Fibroblast of gingiva (primary cell): ENCODE results near the gene CLEC16A.

ENCODE experiments used
- DNase-seq: peaks from one replicate; pipeline ENCODE4 v3.0.0-alpha.2; 2011; ENCODE audit warnings: low read depth

CLEC16A gene

DNA sequence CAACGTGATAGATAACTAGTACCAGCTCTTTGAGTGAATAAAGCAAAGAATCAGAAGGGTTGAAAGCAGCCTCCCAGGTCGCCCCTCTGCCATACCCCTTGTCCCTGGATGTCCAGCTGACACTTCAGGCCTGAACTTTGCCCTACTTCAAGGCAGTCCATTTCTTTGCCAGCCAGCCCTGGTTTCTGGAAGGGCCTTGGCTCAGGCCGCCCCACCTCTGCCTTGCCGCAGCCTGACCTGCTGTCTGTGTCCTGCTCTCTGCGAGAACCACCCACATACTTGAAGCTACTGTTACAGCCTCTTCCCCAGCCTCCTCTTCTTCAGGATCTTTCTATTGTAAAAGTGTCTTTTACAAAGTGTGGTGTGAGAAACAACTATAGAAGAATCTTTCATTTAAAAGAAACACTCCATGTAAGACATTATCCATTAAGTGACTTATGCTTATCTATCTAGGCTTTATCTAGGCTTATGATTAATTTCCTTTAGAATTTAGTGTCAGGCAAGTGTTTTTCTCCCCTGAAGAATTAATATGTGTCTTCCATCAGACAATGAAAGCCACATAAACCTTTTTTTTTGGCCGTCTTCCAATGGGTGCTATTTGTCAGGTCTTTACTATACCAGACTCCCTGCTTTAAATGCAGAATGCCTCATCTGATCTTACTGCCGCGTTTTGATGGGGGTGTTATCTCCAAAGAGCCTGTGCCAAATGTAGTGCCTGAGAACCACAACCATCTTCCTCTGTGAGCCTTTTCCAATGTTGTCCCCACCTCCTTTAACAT lies 177.7 kb downstream of the CLEC16A start:
- no peak for DNase-seq

DNA sequence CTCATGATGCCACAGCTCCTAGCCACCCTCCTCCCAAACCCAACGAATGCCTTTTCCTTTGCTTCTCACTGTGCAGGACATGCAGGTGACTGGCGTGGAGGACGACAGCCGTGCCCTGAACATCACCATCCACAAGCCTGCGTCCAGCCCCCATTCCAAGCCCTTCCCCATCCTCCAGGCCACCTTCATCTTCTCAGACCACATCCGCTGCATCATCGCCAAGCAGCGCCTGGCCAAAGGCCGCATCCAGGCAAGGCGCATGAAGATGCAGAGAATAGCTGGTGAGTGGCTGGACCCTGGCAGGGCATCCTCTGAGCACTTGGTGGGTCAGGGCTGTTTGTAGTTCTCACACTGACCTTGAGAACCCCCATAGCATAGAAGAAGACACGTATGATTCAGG lies 179.3 kb downstream of the CLEC16A start:
- DNase-seq, result no peak

DNA sequence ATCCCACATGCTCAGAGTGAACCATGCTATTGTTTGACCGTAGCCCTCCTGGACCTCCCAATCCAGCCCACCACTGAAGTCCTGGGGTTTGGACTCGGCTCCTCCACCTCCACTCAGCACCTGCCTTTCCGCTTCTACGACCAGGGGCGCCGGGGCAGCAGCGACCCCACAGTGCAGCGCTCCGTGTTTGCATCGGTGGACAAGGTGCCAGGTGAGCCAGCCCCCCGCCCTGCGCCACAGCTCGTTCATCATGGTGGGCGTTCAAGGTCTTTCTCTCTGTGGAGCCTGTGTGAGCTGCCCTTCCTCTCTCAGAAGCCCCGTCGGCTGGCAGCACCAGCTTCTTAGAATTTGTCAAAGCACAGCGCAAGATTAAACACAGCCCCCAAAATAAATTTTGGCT lies 181.6 kb downstream of the CLEC16A start:
- no peak for DNase-seq

DNA sequence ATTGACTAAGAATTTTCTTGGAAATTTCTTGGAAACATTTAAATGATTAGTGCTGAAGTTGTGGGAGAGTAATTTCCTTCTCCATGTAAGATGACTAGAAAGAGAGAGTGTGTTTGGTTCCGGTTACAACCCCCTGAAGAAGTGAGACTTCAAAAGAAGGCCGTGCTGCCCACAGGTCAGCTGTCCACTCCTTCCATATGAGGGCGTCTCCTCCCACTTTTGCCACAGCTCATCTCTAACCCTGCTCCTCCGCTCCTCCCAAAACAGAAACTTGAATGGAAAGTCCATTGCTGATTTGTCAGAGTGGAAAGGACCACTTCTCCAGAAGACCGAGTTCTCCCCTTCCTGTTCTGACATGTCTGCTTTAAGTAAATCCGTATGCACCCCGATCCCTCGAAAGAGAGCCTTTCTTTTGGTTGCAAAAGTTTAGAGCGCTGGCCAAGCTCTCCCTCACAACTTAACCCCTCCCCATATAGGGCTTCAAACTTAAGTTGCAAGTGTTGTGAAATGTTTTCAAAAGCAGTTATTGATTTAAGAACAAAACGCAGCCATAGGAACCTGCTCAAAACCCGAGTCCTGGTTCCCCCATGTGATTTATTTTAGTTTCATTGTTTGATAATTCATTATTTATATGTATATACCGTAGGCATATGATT lies 182.2 kb downstream of the CLEC16A start:
- peak; percentile 20 for DNase-seq

DNA sequence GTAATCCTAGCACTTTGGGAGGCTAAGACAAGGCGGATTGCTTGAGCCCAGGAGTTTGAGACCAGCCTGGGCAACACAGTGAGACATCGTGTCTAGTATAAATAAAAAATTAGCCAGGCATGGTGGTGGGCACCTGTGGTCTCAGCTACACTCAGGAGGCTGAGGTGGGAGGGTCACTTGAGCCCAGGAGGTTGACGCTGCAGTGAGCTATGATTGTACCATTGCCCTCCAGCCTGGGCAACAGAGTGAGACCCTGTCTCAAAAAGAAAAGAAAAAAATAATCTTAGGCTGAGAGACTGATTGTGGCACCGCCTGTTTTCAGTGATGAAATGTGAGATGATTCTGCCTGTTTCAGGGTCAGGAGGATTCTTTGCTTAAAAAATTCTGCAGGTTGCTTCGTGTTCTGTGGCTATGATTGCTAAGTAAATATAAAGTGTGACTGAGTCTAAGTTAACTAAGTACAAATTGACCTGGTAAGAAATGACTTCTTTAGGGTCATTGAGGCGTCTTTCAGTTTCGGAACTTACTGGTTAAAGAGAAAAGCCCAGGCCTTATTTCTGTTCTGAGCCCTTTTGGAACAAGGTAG lies 183.3 kb downstream of the CLEC16A start:
- no peak for DNase-seq

DNA sequence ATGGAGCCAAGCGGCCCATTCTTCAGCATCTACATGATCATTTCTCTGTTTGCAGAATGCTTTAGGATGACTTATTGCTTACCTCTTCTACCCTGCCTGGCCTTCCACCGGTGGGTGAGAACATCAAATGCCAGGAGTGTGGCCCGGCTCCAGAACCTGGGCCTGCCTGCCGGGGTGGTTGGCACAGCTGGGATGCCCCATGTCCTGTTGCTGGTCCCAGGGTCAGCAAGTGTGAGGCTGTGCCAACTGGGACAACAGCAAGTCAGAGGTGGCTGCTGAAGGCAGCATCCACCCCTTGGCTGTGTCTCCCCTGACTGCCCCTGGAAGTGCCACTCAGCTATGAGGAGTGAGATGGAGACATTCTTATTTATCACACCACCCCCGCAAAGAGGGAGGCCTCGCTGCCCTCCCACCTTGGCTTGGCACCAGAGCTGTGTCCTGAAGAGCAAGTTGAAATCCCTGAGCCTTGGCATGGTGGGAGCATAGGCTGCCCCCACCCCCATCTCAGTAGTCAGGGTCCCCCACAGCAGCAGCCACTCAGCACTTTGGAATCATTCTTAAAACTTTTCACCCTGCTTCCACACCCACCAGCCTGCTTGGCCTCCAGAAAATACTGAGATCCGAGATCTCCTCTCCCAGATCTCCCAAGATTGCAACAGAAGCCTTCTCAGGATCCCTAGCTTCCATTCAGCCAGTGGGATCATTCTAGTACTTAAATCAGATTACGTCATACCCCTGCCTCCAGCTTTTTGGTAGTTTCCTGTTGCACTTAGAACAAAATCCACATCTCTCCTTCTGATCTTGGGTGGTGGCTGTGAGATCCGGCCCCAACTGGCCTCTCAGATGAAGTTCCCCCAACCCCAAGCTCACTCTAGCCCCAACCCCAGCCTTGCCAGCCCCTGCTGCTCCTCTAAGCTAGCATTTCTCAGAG lies 184.1 kb downstream of the CLEC16A start:
- peak; percentile 64 for DNase-seq

DNA sequence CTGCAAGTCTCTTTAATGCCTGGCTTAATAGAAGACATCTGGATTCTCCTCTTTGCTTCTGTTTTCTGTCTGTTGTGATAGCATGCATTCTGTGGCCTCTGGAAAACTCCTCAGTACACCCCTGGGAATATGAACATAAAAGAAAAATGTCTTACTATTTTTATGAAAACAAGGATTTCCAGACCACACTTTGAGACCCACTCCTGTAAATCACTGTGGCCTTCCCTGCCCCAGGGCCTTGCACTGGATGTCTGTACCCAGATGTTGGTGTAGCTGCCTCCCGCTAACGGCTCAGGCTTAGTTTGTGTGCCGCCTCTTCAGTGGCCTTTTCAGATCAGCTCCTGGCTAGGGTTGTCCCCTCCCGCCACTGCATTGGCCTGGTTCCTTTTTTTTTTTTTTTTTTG lies 185.0 kb downstream of the CLEC16A start:
- peak; percentile 85 for DNase-seq

DNA sequence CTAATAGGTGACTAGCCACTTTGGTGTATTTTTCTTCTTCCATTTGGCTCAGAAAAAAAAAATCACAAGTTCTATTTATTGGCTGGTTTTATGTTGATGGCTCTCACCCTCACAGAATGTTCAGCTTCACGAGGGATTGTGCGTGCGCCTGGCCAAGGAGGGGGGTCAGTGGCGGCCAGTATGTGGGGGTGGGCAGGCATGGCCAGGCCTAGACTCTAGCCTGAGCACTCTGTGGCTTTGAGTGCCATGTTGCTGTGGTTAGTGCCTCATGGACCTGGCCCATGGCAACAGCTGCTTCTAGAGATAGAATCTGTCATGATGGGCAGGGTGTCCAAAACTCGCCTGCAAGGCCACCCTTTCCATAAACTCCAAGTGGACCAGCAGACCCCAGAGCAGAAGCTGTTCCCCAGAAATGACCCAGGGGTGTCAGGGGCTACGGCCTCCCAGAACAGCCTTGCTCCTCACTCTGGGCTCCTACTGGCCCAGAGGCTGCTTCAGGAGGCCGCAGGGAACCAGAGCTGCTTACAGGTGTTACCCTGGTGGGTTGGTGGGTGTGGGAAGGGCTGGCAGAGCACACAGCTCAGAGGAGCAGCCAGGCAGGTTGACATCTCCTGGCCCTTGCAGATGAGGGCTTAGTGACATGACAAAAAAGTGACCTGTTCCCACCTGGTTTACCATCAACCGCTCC lies 186.8 kb downstream of the CLEC16A start:
- no peak for DNase-seq

DNA sequence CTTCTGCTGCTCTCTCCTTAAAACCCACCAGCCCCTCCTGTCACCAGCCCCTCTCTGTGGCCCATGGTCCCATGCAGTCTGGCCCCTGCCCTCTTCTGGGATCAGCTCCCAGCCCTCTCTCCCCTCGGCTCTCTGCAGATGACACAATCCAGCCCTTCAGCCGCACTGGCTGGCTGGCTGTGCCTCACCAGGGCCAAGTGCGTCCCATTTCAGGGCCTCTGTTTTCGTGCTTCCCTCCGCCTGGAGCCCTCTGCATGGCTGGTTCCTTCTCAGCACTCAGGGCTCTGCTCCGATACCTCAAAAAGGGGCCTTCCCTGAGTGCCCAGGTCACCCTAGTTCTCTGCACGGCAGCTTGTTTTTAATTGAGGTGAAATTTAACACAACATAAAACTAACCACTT lies 187.3 kb downstream of the CLEC16A start:
- DNase-seq, result no peak

DNA sequence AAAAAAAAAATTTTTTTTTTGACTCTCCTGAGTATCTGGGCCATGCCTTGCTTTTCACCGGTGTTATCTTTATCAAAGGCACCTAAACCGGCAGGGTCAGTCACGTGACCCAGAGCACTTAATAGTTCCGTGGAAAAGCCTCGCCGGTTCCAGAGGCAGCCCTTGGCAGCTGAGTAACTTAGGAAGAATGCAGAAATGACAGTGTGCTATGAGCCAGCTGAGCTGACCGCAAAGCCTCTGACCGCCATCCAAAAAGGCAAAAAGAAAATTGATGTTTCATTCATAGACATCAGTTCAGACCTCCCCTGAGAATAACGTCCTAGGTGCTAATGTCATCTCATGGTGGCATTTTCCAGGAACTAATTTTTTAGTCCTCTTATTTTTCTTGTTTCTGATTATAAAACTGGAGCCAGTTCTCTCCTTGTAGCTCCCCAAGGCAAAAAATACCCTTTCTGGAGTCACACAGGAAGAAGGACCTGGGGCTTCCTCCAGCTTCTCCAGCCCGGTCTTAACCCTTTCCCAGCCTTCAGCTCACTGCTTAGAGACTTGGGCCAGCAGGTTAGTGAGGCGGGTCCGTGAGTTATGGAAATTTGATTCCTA lies 189.1 kb downstream of the CLEC16A start:
- peak; percentile 91 for DNase-seq

DNA sequence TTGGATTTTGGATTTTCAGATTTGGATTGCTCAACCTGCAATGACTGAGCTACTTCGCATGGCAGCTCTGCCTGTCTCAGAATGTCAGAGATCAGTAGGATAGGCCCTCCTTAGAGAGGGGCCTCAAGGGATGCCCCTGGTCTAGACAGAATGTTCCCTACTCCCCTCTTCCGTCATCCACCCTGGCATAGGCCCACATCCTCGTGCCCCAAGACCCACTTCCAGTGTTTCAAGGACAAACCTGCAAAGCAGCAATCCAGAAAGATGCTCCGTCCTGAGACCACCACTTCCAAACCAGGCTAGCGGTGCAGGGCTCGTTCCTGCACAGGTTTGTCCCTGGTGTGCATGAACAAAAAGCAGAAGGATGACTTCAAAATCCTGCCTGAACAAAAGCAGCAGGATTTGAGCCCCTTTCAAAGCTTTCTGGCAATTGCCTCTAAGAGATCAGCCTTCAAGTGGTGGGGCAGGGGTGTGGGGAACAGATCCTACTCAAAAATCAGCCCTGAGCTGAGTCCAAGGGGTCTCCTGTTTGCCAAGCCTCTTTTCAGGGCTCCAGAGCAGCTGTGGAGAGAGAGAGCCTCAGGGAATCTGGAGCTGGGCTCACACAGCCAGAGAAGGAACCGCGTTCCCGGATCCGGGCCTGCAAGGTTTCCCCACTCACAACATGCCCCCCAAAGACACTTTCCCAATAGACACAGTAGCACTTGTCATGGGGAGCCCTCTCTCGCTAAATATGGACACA lies 190.5 kb downstream of the CLEC16A start:
- DNase-seq, result peak; percentile 28

DNA sequence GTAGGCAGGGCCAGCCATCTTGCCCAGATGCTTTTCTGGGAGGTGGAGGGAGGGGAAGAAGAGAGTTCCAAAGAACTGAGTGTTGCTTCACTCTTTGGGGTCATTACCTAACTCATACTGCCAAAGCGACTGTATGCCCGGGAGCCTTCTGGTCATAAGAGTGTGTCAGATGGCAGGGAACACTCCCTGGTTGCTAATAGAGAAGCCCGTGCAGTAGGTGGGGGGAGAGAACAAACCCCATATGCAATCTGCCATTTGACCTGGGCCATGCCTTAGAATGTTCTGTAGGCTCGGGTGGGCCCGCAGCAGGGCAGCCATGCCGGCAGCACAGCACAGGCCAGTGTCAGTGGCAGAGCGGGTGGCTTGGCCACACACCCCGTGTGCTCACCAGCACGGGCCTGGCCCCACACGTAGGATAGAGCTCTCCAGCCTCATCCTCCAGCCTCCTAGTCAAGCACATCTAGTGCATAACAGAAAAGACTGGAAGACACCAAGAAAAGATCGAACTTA lies 191.2 kb downstream of the CLEC16A start:
- peak; percentile 86 for DNase-seq

DNA sequence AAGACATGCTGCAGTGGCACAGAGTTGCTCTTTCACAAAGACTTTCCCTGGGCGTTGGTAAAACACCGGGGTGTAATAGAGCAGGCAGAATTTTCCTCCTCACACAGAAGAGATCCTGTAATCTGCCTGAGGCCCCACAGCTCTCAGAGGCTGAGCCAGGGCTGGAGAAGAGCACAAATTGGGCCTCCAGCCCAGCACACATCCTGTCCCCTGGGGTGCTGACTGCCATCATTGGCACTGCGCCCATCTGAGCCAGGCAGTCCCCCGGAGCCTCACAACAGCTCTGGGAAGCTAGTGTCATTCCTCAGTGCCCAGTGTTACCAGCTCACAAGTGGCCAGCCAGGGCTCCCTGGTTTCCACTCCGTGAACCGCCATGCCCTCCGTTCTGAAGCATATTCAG lies 192.2 kb downstream of the CLEC16A start:
- DNase-seq, result peak; percentile 73

DNA sequence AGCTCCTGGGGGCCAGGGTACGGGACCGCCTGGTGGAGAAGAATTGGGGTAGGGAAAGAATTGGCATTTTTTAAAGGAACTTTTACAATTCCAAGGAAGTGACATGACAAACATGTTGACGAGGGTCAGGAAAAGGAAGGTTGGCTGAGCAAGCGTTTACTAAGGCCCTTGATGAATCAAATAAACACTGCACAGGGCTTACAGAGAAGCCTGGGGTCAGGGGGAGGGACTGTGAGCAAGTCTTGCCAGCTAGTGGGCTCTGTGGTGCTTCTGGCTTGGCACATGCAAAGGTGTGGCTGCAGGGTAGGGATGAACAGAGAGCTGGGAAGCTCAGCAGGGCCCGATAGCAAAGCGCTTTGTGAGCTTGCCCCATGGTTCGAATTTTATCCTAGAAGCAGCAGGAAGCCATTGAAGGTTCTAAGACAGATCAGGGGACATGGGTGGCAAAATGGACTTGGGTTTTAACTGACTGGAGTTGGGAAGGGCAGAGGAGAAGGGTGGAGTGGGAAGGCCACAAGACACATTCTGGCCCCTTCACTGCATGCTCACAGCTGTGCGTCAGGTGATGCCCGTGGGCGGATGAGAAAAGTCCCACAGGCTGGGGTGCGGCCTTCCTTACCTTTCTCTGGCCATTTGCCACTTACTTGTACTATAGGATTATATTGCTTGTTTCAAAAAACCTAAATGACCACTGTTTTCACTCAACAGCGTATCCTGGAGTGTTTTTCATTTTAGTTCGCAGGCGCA lies 193.8 kb downstream of the CLEC16A start:
- no peak for DNase-seq

DNA sequence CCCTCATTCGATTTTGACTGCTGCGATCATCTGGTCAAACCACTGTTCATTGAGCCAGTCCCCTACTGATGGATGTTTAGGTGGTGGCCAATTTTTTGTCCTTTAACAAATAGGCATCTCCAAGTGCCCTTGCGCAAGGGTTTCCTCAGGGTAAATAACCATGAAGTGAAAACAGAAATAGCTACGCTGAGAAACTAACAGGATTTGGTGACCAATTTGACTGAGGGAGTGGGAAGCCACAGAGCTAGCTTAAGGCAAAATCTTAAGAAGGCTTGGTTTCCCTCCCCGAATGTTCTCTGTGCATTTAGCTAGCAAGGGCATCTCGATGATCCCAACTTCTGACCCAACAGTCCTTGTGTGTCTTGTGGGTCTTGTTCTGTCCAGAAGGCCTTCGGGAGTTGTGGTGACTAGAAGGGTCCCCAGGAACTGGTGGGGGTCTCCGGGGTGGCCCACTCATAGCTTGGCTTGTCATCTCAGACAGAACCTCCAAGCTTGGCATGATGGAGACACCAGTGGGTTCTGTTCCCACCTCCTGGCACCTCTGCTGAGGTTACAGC lies 194.5 kb downstream of the CLEC16A start:
- peak; percentile 69 for DNase-seq

DNA sequence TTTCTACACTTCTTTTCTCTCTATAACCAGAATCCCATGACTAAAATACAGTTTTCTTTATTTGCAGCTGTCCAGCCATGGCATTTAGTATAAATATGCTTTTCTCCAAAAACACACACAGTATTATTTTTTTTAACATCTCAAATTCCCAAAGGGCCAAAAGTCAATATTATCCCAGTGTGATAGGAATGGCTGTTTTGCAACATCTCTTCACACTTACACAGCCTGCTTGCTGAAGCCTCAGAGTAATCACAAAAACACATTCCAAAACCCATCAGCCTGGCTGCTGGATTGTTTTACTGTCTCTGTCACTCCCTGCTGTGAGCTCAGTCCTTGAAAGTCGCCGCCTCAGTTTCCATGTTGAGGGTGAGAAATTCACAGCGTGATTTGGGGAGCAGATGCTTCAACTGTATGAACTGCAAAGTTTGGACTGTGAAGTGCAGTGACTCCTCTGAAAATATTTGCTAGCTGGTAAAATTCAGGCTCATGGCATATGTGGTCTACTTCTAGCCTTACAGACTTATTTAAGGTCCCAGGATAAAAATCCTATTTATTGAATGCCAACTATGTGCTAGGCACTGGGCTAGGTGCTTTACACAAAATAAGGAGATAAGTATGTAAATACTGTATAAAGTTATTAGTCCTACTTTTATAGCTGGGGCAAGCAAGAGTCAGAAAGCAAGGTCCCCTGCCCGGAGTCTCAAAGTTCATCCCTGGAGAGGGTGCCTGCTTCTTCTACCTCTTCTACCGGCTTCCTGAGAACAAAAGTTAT lies 195.1 kb downstream of the CLEC16A start:
- peak; percentile 81 for DNase-seq

DNA sequence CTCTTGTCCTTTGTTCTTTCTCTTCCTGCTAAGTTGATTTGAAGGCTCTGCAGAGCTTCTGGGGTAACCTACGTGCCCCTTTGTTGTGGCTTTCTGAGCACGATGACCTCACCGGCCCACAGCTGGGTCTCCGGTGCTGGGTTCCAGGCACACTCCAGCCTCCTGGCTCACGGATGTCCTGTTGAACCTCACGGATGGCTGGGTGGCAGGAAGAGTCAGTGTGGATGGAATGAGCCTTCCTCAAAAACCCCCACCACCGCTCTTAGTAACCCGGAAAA lies 195.7 kb downstream of the CLEC16A start:
- DNase-seq, result no peak

DNA sequence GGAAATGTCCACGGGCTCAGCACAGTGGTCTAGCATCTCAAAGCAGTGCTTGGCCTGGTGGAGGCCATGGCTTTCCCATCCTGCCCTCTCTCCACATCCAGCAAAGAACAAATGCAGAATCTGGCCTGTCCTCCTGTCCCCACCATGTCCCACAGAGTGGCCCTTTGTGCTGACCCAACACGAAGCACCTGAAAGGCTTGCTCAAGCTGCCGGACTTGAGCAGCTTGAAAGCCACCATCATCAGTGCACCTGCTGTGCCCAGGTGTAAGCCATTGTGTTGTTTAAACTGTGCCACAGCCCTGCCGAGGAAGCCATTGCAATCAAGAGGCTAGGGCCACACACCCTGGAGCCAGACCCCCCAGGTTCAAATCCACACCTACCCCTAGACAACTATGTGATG lies 196.1 kb downstream of the CLEC16A start:
- no peak for DNase-seq

DNA sequence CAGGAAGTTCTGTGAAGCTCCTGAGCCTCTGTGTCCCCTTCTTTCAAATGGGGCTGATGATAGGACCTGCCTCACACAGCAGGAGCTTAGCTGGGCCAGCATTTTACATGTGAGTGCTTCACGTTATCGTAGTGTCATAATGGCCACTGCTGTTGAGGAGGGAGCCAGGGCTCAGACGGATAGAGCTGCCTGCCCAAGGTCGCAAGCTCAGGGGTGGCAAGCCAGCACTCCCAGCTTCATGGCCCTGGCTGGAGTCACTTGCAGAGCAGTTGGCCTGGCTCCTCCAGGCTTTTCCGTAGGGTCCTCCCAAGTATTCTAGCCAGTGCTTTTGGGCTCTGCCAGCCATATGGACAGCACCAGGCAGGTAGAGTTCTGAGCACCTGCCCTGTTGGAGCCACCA lies 196.5 kb downstream of the CLEC16A start:
- DNase-seq, result no peak
